ENCODE measurements around the gene CPNE9. TPM values are rescaled to one million over a fixed set of nuclear protein-coding genes. Genes with fewer than 3 reads are reported as not detected.

Gene CPNE9
- total RNA-seq, 1 experiment from 2014 or later, result not detected

DNA sequence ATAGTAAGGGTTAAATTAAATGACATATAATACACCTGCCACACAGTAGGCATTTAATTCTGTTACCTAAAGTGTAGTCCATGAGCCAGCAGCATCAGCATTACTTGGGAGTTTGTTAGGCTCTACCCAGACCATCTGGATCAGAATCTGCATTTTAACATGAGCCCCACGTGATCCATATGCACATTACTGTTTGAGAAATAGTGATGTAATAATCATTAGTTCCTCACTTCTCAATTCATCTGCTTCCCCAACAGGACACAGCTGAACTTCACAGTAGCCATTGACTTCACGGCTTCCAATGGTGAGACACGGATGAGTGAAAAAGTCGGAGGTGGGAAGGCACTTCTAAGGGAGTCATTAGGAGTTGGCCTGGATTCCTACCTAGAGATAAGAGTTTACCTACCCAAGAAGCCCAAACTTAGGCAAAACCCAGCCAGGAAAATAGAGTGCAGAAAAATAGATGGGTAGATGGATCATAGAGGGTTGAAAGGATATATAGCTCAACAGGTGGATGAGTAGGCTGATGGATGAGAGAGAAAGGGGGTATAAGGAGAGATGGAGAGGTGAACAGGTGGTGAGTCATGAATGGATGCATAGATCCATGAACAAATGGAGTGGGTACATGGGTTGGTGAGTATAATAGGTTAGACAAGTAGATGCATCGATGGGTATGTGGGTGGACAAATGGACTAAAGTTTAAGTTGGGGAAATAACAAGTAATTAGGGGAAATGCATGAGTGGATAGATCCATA is 13.3 kb downstream of the CPNE9 start:
- POLR2A ChIA-PET, result no interaction called here
- H3K27ac Mint-ChIP-seq (ENCODE audit: unreplicated experiment), result no peak overlapping the region
- TF ChIP-seq, protein P1, sequence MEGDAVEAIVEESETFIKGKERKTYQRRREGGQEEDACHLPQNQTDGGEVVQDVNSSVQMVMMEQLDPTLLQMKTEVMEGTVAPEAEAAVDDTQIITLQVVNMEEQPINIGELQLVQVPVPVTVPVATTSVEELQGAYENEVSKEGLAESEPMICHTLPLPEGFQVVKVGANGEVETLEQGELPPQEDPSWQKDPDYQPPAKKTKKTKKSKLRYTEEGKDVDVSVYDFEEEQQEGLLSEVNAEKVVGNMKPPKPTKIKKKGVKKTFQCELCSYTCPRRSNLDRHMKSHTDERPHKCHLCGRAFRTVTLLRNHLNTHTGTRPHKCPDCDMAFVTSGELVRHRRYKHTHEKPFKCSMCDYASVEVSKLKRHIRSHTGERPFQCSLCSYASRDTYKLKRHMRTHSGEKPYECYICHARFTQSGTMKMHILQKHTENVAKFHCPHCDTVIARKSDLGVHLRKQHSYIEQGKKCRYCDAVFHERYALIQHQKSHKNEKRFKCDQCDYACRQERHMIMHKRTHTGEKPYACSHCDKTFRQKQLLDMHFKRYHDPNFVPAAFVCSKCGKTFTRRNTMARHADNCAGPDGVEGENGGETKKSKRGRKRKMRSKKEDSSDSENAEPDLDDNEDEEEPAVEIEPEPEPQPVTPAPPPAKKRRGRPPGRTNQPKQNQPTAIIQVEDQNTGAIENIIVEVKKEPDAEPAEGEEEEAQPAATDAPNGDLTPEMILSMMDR (IDR thresholded peaks at IDR 0.05; ENCODE audit: insufficient read depth in 1 of 2, low read depth in 1 of 2, low read length in 1 of 2, severe bottlenecking in 1 of 2, unreplicated experiment in 1 of 2), result no peak
- no TSS peak for BruUV-seq (replicated peaks)
- CTCF ChIA-PET, result no interaction called here
- Histone ChIP-seq H3K9me3 (no peaks in the 10 kb centered on the region), H3K4me3 (ENCODE audit: low read depth, low read length) (no peak overlapping the region), H3K36me3 (ENCODE audit: control insufficient read depth, insufficient read depth, low read length) (no peaks in the 10 kb centered on the region), H3K4me1 (no peaks in the 10 kb centered on the region), H3K27me3 (replicated peaks; ENCODE audit: control insufficient read depth, insufficient read depth, low read length) (no peaks in the 10 kb centered on the region)
- H3K4me3 Mint-ChIP-seq (ENCODE audit: unreplicated experiment), result no peak overlapping the region
- H3K36me3 Mint-ChIP-seq (ENCODE audit: insufficient read depth, unreplicated experiment), result no peaks in the 10 kb centered on the region
- no peak for DNase-seq
- H3K9me3 Mint-ChIP-seq (ENCODE audit: unreplicated experiment), result no peaks in the 10 kb centered on the region
- H3K4me1 Mint-ChIP-seq (ENCODE audit: low read depth, unreplicated experiment), result no peaks in the 10 kb centered on the region
- peaks cover 17% of the 10 kb centered on the region for H3K27me3 Mint-ChIP-seq (ENCODE audit: insufficient read depth, unreplicated experiment)
- intact Hi-C loops (cut with micrococcal nuclease; ENCODE audit: unreplicated experiment), result no loop called here

DNA sequence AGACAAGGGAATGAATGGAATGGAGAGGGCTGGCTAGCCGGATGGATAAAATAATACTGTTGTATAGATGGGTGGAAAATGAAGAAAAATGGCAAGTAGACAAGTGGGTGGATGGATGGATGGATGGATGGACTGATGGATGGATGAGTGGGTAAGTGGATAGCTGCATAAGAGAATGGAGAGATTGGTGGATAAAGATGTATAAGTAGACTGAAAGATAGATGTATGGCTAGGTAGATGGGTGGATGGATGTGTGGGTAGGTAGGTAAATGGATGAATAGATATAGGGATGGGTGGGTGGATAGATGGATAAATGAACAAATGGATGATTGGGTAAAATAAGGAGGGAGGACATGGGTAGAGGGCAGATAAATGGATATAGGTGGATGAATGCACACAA is 13.9 kb downstream of the CPNE9 start:
- Mint-ChIP-seq H3K36me3 (ENCODE audit: insufficient read depth, unreplicated experiment) (no peaks in the 10 kb centered on the region), H3K9me3 (ENCODE audit: unreplicated experiment) (no peaks in the 10 kb centered on the region), H3K4me1 (ENCODE audit: low read depth, unreplicated experiment) (no peaks in the 10 kb centered on the region), H3K27me3 (ENCODE audit: insufficient read depth, unreplicated experiment) (peaks cover 14% of the 10 kb centered on the region), H3K4me3 (ENCODE audit: unreplicated experiment) (no peak overlapping the region), H3K27ac (ENCODE audit: unreplicated experiment) (no peak overlapping the region)
- Histone ChIP-seq H3K4me1 (no peaks in the 10 kb centered on the region), H3K27me3 (replicated peaks; ENCODE audit: control insufficient read depth, insufficient read depth, low read length) (no peaks in the 10 kb centered on the region), H3K4me3 (ENCODE audit: low read depth, low read length) (no peak overlapping the region), H3K36me3 (ENCODE audit: control insufficient read depth, insufficient read depth, low read length) (no peaks in the 10 kb centered on the region), H3K9me3 (no peaks in the 10 kb centered on the region)
- TF ChIP-seq, protein P1 (IDR thresholded peaks at IDR 0.05; ENCODE audit: insufficient read depth in 1 of 2, low read depth in 1 of 2, low read length in 1 of 2, severe bottlenecking in 1 of 2, unreplicated experiment in 1 of 2), result no peak
- DNase-seq, result no peak
- BruUV-seq (replicated peaks), result no TSS peak
- intact Hi-C loops (cut with micrococcal nuclease; ENCODE audit: unreplicated experiment), result no loop called here
- ChIA-PET CTCF (no interaction called here), POLR2A (interaction anchor here (0.5 kb wide), 1 partner anchor 78 kb away, joined by 3 read pairs; no protein-coding TSS in a partner anchor)

DNA sequence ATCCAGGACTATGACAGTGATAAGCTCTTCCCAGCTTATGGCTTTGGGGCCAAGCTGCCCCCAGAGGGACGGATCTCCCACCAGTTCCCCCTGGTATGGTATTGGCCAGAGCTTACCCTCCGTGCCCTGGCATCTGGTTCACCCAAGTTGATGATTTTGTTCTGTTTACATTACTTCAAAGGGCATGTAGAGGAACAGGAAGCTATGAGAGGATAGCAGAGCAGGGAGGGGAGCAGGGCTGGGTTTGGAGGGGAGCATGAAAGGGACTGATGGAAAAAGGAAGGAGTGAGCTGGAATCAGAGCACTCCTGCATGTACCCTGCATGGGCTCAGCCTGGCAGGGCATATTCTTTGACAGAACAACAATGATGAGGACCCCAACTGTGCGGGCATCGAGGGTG is 14.5 kb downstream of the CPNE9 start:
- Histone ChIP-seq H3K4me3 (ENCODE audit: low read depth, low read length) (no peak overlapping the region), H3K9me3 (no peaks in the 10 kb centered on the region), H3K4me1 (no peaks in the 10 kb centered on the region), H3K36me3 (ENCODE audit: control insufficient read depth, insufficient read depth, low read length) (no peaks in the 10 kb centered on the region), H3K27me3 (replicated peaks; ENCODE audit: control insufficient read depth, insufficient read depth, low read length) (no peaks in the 10 kb centered on the region)
- H3K27me3 Mint-ChIP-seq (ENCODE audit: insufficient read depth, unreplicated experiment), result peaks cover 15% of the 10 kb centered on the region
- H3K36me3 Mint-ChIP-seq (ENCODE audit: insufficient read depth, unreplicated experiment), result no peaks in the 10 kb centered on the region
- no peak overlapping the region for H3K4me3 Mint-ChIP-seq (ENCODE audit: unreplicated experiment)
- no TSS peak for BruUV-seq (replicated peaks)
- no peak for DNase-seq
- TF ChIP-seq, protein P1 (IDR thresholded peaks at IDR 0.05; ENCODE audit: insufficient read depth in 1 of 2, low read depth in 1 of 2, low read length in 1 of 2, severe bottlenecking in 1 of 2, unreplicated experiment in 1 of 2), result no peak
- no peaks in the 10 kb centered on the region for H3K4me1 Mint-ChIP-seq (ENCODE audit: low read depth, unreplicated experiment)
- ChIA-PET CTCF (no interaction called here), POLR2A (interaction anchor here (0.5 kb wide), 1 partner anchor 79 kb away, joined by 3 read pairs; no protein-coding TSS in a partner anchor)
- H3K9me3 Mint-ChIP-seq (ENCODE audit: unreplicated experiment), result no peaks in the 10 kb centered on the region
- intact Hi-C loops (cut with micrococcal nuclease; ENCODE audit: unreplicated experiment), result no loop called here
- H3K27ac Mint-ChIP-seq (ENCODE audit: unreplicated experiment), result no peak overlapping the region
